ENCODE measurements around the gene TTN.

The TTN gene

GRCh38 chr2:178523596-178524134 is 283.6 kb downstream of the TTN start:
- no peak for DNase-seq (ENCODE audit: insufficient read length)
- TF ChIP-seq POLR2AphosphoS5 (IDR thresholded peaks at IDR 0.05; ENCODE audit: low read depth, low read length) (no peak), POLR2A (IDR thresholded peaks at IDR 0.05; ENCODE audit: low read depth, low read length) (no peak), TAF1 (IDR thresholded peaks at IDR 0.05; ENCODE audit: borderline replicate concordance, low read depth, low read length) (no peak)
- FAIRE-seq = no peak

GRCh38 chr2:178522950-178523595 is 284.1 kb downstream of the TTN start:
- DNase-seq (ENCODE audit: insufficient read length) (peak; percentile 47), FAIRE-seq (peak; percentile 93)
- TF ChIP-seq POLR2A (IDR thresholded peaks at IDR 0.05; ENCODE audit: low read depth, low read length) (peak; percentile 84), TAF1 (IDR thresholded peaks at IDR 0.05; ENCODE audit: borderline replicate concordance, low read depth, low read length) (peak; percentile 72; the same call in 1 of the 2 replicates), POLR2AphosphoS5 (IDR thresholded peaks at IDR 0.05; ENCODE audit: low read depth, low read length) (peak; percentile 87)

GRCh38 chr2:178521304-178522150 is 285.7 kb downstream of the TTN start:
- DNase-seq (ENCODE audit: insufficient read length) (no peak), FAIRE-seq (no peak)
- no peak for TF ChIP-seq POLR2AphosphoS5 (IDR thresholded peaks at IDR 0.05; ENCODE audit: low read depth, low read length)
- TF ChIP-seq TAF1 (IDR thresholded peaks at IDR 0.05; ENCODE audit: borderline replicate concordance, low read depth, low read length) = no peak
- TF ChIP-seq POLR2A (IDR thresholded peaks at IDR 0.05; ENCODE audit: low read depth, low read length) = no peak

GRCh38 chr2:178517496-178517895 is 289.7 kb downstream of the TTN start:
- no peak for DNase-seq (ENCODE audit: insufficient read length)
- no peak for FAIRE-seq
- TF ChIP-seq TAF1 (IDR thresholded peaks at IDR 0.05; ENCODE audit: borderline replicate concordance, low read depth, low read length) (no peak), POLR2AphosphoS5 (IDR thresholded peaks at IDR 0.05; ENCODE audit: low read depth, low read length) (no peak), POLR2A (IDR thresholded peaks at IDR 0.05; ENCODE audit: low read depth, low read length) (no peak)

GRCh38 chr2:178514664-178515063 is 292.6 kb downstream of the TTN start:
- TF ChIP-seq POLR2AphosphoS5 (IDR thresholded peaks at IDR 0.05; ENCODE audit: low read depth, low read length) = no peak
- no peak for TF ChIP-seq POLR2A (IDR thresholded peaks at IDR 0.05; ENCODE audit: low read depth, low read length)
- no peak for TF ChIP-seq TAF1 (IDR thresholded peaks at IDR 0.05; ENCODE audit: borderline replicate concordance, low read depth, low read length)
- FAIRE-seq = peak; percentile 65
- DNase-seq (ENCODE audit: insufficient read length) = no peak

GRCh38 chr2:178513876-178514275 is 293.3 kb downstream of the TTN start:
- DNase-seq (ENCODE audit: insufficient read length) (no peak), FAIRE-seq (no peak)
- TF ChIP-seq POLR2AphosphoS5 (IDR thresholded peaks at IDR 0.05; ENCODE audit: low read depth, low read length) (no peak), TAF1 (IDR thresholded peaks at IDR 0.05; ENCODE audit: borderline replicate concordance, low read depth, low read length) (no peak), POLR2A (IDR thresholded peaks at IDR 0.05; ENCODE audit: low read depth, low read length) (no peak)

GRCh38 chr2:178512484-178512883 is 294.7 kb downstream of the TTN start:
- FAIRE-seq = no peak
- TF ChIP-seq POLR2A (IDR thresholded peaks at IDR 0.05; ENCODE audit: low read depth, low read length) (no peak), TAF1 (IDR thresholded peaks at IDR 0.05; ENCODE audit: borderline replicate concordance, low read depth, low read length) (no peak), POLR2AphosphoS5 (IDR thresholded peaks at IDR 0.05; ENCODE audit: low read depth, low read length) (no peak)
- DNase-seq (ENCODE audit: insufficient read length) = no peak

GRCh38 chr2:178510384-178510783 is 296.8 kb downstream of the TTN start:
- no peak for TF ChIP-seq TAF1 (IDR thresholded peaks at IDR 0.05; ENCODE audit: borderline replicate concordance, low read depth, low read length)
- DNase-seq (ENCODE audit: insufficient read length) (no peak), FAIRE-seq (no peak)

- no peak for FAIRE-seq
- TF ChIP-seq POLR2AphosphoS5 (IDR thresholded peaks at IDR 0.05; ENCODE audit: low read depth, low read length) (no peak), TAF1 (IDR thresholded peaks at IDR 0.05; ENCODE audit: borderline replicate concordance, low read depth, low read length) (no peak), POLR2A (IDR thresholded peaks at IDR 0.05; ENCODE audit: low read depth, low read length) (no peak)
- no peak for DNase-seq (ENCODE audit: insufficient read length)
Measured at GRCh38 chr2:178508646-178509045, 298.6 kb downstream of the TTN start.

GRCh38 chr2:178506949-178507348 is 300.3 kb downstream of the TTN start:
- DNase-seq (ENCODE audit: insufficient read length) = no peak
- TF ChIP-seq POLR2AphosphoS5 (IDR thresholded peaks at IDR 0.05; ENCODE audit: low read depth, low read length) (no peak), TAF1 (IDR thresholded peaks at IDR 0.05; ENCODE audit: borderline replicate concordance, low read depth, low read length) (no peak), POLR2A (IDR thresholded peaks at IDR 0.05; ENCODE audit: low read depth, low read length) (no peak)
- FAIRE-seq = no peak

GRCh38 chr2:178506524-178506923 is 300.7 kb downstream of the TTN start:
- FAIRE-seq (no peak), DNase-seq (ENCODE audit: insufficient read length) (no peak)
- TF ChIP-seq TAF1 (IDR thresholded peaks at IDR 0.05; ENCODE audit: borderline replicate concordance, low read depth, low read length) (no peak), POLR2A (IDR thresholded peaks at IDR 0.05; ENCODE audit: low read depth, low read length) (no peak), POLR2AphosphoS5 (IDR thresholded peaks at IDR 0.05; ENCODE audit: low read depth, low read length) (no peak)

GRCh38 chr2:178506101-178506500 is 301.1 kb downstream of the TTN start:
- FAIRE-seq (no peak), DNase-seq (ENCODE audit: insufficient read length) (no peak)
- no peak for TF ChIP-seq POLR2AphosphoS5 (IDR thresholded peaks at IDR 0.05; ENCODE audit: low read depth, low read length)
- no peak for TF ChIP-seq TAF1 (IDR thresholded peaks at IDR 0.05; ENCODE audit: borderline replicate concordance, low read depth, low read length)
- TF ChIP-seq POLR2A (IDR thresholded peaks at IDR 0.05; ENCODE audit: low read depth, low read length) = no peak
